AML-193 (cell line): ENCODE data around the gene LMBR1L.
"Not testable (repeated sequence)": the region's sequence is repeated elsewhere in the genome, so short reads cannot be mapped to it uniquely, and the experiment has no call there.

Source experiments
- DNase-seq, 2 experiments: peaks; one replicate each; lab custom pipeline; 2025; lab: John Stamatoyannopoulos, UW

Gene LMBR1L, protein sequence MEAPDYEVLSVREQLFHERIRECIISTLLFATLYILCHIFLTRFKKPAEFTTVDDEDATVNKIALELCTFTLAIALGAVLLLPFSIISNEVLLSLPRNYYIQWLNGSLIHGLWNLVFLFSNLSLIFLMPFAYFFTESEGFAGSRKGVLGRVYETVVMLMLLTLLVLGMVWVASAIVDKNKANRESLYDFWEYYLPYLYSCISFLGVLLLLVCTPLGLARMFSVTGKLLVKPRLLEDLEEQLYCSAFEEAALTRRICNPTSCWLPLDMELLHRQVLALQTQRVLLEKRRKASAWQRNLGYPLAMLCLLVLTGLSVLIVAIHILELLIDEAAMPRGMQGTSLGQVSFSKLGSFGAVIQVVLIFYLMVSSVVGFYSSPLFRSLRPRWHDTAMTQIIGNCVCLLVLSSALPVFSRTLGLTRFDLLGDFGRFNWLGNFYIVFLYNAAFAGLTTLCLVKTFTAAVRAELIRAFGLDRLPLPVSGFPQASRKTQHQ

DNA sequence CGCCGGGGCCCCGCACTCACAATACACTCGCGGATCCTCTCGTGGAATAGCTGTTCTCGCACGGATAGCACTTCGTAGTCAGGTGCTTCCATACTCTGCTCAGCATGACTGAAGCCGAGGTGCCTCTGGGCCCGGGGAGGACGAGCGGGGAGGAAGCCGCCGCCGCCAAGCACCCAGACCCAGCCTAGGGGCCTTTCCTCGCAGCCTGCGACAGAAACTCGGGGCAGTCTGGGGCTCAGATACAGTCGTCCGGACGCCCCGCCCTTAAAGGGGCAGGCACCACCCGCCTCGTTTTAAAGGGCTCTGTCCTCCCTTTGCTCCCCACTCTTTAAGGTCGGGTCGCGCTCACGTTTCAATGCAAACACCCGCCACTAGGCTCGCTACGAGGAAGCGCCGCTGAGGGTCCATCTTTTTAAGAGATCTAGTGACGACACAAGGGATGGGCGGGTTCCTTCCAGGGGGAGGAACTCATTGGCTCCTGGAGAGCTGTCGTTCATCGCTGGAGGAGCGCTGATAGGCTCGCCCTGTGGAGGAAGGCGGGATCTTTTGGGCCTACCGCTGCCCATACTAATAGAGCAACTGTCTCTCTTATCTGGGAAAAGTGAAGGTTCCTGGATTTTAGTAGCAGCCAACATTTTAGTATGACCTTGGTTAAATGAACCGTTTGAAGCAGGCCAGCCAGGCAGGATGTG is at the start of gene LMBR1L:
Gene LMBR1L (minus strand): TSS at position 384 of the 692 bp plus-strand sequence. CDS start 292 bp downstream, at position 92.
- peak; percentile 98 for DNase-seq

DNA sequence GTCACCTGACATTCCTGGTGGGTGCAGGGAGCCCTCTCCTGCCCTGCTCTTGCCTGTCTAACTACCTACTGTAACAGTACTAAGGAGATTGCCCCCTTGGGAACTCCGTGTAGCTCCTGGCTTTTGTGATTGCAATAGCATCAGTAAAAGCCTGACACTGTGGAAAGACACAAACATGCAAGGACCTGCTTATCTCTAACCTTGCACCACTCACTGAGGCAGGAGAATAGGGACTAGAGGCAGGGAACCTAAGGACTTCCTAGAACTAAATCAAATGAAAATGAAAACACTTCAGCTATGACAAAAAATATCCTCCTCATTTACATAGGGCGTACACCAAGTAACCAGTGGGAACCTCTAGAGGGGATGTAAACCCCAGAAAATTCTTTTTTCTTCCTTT is 49.8 kb upstream of the LMBR1L start:
- no peak for DNase-seq

DNA sequence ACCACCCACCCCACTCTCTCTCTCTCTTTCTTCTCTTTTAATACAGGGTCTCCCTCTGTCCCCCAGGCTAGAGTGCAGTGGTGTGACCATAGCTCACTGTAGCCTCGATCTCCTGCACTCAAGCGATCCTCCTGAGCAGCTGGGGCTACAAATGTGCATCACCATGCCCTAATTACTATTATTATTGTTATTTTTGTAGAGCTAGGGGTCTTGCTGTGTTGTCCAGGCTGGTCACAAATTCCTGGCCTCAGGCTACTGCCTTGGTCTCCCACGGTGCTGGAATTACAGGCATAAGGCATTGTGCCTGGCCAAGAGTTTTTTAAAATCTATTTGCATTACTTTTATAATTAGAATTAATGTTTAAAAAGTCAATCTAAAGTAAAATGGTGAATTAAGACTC is 43.6 kb upstream of the LMBR1L start:
- no peak for DNase-seq

DNA sequence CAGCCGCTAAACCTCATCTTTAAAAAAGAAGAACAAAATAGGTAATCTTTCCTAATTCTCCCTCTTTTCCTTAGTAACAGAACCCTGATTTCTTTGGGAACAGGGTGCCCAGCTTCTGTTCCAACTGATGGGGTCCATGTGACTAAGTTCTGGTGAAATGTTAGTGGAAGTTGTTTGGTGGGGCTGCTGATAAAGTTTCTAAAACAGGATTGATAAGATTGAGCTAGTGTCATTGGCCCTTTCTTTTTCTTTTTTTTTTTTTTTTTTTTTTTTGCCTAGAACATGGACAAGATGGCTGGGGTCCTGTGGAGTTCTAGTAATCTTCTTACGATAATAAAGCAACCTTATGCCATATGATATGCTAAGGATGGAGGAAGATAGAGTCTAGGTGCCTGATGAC is 36.7 kb upstream of the LMBR1L start:
- DNase-seq: no peak

DNA sequence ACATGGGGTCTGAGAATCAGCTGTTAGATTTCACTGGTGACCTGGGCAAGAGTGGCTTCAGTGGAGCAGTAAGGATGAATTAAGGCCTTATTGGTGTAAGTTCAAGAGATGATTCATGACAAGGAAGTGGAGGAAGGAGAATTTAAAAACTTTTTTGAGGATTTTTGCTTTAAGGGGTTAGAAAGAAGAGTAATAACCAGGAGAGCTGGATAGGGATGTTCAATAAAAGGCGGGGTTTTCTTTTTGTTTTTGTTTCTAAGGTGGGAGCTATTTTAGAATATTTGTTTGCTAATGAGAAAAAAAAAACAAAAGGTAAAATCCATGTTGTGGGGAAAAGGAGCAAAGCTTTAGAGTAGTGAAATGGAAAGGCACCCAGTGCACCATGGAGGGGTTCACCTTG is 35.8 kb upstream of the LMBR1L start:
- DNase-seq: no peak

DNA sequence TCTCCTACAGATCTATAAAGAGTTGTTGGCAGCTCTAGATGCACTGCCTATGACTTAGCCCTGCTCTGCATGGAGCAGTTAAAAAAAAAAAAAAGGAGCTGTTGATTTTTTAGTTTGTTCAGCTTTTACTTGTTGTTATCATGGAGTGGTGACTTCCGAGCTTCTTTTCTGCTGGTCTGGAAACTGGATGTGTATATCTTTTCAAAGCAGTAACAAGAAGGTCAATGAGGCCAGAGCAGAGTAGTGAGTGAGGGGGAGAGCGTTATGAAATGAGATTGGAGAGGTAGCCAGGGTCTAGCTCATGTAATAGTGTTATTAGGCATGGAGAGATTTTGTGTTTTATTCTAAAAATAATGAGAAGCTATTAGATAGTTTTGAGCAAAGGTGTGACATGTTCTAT is 33.7 kb upstream of the LMBR1L start:
- DNase-seq: no peak

DNA sequence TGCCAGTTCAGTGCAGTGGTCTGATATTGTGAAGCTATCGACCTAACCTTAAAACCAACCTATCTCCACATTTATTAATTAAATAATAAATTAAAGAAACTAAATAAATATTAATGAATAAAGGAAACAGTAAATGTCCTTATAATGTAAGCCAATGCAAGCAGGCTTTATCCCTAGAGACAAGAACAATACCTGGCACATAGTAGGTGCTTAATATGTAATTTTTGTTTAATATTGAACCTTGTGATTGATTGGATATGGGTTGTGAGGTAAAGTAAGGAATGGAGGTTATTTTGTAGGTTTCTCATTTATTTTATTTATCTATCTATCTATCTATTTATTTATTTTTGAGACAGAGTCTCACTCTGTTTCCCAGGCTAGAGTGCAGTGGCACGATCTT is 28.4 kb upstream of the LMBR1L start:
- DNase-seq: no peak

DNA sequence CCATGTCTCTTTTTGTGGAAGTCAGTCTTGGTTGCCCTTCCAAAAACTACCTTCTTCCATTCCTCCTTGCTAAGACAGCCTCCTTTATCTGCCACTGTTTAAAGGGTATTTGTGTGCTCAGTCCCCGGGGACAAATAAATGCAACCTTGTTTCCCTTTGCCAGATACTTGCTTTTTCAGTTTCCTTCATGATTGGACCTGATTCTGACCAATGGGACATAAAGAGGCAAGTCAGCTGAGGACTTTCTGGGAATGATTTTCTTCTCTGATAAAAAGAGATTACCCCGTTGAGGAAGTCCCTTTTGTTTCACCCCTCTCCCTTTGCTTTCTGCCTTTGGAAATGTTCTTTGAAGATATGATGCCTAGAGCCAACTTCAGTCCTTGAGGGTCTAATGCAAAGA is 27.9 kb upstream of the LMBR1L start:
- DNase-seq: no peak

DNA sequence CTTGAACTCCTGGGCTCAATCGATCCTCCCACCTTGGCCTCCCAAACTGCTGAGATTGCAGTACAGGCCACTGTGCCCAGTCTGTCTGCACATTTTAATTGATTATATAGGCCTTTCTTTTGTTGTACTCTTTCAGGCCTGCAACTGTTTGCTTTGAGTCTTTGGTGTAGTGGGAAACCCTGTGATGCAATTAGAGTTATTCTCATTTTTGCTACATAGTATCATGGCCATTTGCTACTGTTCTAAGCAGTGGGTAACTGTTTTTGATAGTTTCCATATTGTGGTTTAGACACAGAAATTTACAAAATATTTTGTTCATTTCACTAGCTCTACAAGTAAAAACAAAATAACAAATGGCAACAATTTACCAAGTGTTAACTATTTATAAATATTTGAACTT is 26.8 kb upstream of the LMBR1L start:
- DNase-seq: no peak

DNA sequence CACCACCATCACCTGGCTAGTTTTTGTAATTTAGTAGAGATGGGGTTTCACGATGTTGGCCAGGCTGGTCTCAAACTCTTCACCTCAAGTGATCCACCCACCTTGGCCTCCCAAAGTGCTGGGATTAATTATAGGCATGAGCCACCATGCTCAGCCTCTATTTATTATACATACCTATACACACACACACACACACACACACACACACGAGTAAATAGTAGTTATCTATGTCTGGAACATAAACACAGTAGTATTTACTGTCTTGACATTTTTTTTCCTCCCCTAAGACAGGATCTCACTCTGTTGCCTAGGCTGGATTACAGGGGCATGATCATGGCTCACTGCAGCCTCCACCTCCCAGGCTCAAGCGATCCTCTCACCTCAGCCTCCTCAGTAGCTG is 26.4 kb upstream of the LMBR1L start:
- not testable (repeated sequence) for DNase-seq

DNA sequence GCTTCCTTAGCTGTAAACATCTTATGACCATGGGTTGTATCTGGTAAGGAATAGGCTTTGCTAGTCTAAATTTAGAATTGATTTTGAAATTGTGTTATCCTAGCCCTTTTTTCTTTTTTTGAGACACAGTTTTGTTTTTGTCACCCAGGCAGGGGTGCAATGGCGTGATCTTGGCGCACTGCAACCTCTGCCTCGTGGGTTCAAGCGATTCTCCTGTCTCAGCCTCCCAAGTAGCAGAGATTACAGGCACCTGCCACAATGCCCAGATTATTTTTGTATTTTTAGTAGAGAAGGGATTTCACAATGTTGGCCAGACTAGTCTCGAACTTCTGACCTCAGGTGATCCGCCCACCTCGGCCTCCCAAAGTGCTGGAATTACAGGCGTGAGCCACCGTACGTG is 22.9 kb upstream of the LMBR1L start:
- DNase-seq: no peak

DNA sequence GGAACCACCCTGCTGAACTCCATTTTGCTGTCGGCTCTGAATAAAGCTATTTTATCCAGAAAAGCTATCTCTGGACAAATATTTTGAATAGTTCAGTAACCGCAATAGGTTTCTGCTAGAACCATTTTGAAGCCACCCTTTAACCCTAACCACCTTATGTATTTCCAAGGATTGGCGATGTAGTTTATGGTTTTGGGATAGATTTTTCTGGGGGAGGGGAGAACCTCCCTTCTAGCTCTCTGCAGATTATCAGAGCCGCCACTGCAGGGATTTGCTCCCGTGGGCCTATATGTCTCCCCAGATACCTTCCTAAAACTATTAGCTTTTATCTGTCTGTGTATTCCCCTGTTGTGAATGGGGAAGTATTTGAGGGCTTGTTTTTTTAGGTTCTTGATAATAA is 22.4 kb upstream of the LMBR1L start:
- DNase-seq: no peak

DNA sequence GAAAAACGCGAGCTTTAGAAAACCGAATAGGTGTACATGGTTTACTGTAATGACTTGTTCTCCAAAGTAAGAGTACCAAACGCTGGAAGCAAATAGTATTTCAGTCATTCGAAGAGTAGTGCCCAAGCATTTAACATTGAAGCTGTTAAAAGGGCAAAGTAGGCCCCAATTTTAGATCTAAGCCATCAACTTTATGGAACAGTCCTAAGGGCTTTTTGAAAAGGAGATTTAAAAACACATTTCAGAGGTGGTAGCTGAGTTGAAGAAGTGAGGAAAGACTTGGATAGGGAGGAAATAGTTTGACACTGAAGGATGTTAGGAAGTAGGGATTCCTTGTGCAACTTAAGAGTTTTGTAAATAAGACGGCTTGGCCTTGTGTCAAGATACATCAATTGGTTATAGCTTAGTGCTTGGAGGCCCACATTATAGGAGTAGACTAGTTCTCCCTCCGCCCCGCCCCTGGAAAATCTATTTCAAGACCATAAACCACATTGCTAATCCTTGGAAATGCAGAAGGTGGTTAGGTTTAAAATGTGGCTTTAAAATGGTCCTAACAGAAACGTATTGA is 21.3 kb upstream of the LMBR1L start:
- peak; percentile 32 to 57 for DNase-seq

DNA sequence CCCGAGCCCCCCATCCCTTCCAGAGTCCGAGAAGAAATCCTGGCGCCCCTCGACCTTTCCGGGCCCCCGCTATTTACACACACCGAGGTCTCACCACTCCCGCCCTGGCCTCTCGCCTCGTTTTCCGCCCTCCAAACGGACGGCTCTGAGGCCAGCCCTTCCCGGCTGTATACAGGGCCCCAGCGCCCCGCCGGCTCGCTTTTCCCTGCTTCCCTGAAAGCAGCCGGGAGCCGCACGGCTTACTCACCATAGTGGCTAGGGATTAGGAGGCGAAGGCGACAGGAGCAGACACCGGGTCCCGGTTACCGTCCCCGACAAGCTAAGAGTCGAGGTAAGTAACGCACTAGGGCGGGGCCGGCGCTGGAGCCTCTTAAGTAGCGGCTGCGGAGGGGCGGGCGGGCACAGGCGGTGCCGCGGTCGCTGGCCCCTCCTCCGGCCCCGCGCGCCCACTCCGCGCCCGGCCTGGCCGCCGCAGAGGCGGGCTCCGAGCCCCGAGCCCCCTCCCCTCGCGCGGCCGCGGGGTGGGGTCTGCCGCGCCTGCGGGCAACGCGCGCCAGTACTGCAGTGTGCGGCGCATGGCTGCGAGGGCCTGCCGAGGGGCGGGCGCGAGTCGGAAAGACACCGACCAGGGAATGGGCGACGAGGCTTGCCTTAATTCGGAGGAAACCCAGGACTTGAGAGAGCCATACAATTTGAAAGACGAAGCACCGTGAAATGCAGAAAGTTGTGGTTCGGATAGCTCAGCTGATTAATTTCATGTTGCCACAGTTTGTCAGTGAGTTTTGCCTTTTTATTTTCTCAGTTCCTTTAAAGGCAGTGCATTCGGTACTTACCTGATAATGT is 20.6 kb upstream of the LMBR1L start, which contains the start of gene TUBA1B:
Gene TUBA1B (minus strand): TSS at position 345 of the 843 bp plus-strand sequence. CDS start 95 bp downstream, at position 250.
- peak; percentile 77 to 81 for DNase-seq

DNA sequence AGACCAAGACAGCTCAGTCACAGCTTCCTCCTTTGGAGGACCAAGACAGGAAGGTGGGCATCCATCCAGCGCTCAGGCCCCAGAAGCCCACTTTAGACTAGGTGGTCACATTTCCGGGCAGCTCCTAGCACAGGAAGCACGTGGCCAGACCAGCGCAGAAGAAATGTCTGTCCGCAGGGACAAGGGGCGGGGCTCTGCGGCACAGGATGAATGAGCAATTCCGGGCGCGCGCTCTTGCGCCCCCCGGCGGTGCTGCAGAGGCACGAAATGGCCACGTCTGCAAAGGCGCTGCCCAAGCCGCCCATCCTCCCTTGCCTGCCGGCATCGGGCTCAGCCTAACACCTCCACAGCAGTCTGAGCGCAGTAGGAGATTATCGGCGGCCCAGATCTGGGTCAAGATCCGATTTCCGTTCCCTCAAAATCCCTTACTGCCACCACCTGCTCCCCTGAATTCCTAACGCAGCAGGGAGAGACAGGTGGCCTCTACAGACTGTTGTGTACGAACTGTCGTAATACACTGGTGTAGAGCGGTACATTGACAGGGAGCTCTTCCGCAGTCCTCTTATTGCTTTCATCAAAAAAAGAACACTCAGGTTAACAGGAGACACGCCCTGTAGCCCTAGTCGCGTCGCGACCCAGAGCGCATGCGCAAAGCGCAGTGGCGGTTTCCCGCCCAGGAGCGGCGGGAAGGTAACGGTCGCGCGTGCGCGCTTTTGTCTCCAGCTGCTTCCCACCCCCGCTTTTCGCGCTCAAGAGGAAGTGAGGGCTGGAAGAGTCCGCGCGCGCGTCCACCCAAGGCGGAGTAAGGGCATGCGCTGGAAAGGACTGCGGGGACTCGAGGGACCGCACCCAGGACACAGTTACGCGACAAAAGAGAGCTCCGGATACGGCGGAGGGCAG is 19.8 kb upstream of the LMBR1L start:
- peak; percentile 91 to 93 for DNase-seq

DNA sequence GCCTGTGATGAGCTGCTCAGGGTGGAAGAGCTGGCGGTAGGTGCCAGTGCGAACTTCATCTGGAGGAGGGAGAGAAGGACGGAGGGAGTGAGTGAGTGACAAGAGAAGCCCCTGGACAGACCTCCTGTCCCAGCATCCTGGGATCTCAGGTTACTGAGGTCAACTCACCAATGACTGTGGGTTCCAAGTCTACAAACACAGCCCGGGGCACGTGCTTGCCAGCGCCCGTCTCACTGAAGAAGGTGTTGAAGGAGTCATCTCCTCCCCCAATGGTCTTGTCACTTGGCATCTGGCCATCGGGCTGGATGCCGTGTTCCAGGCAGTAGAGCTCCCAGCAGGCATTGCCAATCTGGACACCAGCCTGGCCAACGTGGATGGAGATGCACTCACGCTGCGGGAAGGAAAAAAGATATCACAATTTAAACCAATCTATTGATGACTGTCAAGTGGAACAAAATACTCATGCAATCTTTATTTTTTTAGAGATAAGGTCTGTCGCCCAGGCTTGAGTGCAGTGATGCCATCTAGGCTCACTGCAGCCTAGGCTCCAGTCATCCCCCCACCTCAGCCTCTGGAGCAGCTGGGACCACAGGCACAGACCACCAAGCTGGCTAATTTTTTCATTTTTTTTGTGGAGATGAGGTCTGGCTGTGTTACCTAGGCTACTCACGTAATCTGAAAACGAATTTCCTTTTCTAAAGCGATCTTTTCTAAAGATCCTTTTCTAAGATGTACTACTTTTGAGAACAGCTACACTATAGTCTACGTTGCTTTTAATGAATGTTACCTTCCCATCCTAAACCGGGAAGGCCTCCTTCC is 18.9 kb upstream of the LMBR1L start:
- no peak for DNase-seq

DNA sequence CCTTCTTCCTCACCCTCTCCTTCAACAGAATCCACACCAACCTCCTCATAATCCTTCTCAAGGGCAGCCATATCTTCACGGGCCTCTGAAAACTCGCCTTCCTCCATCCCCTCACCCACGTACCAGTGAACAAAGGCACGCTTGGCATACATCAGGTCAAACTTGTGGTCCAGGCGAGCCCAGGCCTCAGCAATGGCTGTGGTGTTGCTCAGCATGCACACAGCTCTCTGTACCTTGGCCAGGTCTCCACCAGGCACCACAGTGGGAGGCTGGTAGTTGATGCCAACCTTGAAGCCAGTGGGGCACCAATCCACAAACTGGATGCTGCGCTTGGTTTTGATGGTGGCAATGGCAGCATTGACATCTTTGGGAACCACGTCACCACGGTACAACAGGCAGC is 17.3 kb upstream of the LMBR1L start:
- DNase-seq: not testable (repeated sequence)

DNA sequence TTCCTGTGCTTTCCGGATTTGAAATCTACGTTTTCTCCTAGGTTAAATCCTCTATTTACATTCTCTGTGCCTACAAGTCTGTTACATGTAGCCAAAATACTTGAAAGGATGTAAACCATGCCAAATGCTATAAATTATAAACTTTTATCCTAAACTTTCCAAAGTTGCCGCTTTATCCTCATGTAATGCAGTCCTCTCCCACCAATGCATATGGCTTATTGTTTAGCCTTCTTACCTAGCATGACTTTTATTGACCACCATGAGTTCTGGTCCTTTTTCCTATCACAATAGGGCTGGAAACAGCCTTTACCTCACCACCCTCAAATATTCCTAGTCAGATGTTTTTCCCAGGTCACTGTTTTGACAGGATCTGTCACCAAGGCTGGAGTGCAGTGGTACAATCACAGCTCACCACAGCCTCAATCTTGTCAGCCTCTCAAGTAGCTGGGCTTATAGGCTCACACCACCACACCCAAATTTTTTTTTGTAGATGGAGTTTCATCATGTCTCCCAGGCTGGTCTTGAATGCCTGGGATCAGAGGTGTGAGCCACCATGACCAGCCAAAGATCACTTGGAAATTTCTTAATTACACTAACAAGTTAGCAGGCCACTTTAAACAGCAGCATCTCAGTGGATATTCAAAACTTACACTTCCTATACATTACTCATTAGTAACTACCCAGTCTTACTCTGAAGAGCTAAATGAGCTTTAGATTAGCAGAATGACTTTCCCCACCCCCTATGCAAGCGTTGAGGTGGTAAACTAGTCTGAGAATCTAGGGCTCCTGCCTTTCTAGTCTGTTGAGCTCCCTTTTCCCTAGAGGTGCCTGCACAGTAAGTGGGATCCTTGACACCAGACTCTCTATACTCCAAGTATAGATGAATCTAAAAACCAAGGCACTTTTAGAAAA is 16.5 kb upstream of the LMBR1L start:
- no peak for DNase-seq
